Subcutaneous abdominal adipose tissue (tissue), 5 donors: ENCODE measurements around the gene BOLL.
"Not testable (repeated sequence)": the region's sequence is repeated elsewhere in the genome, so short reads cannot be mapped to it uniquely, and the experiment has no call there.

Experiments
- H3K27ac ChIP-seq: one replicate; pipeline ENCODE4 v1.7.0; 2013; ENCODE audit warnings: low read depth, mild to moderate bottlenecking, inconsistent platforms, low read length, moderate library complexity
- H3K27me3 ChIP-seq, 5 donors: one replicate each; pipeline ENCODE4 v1.7.0; 2013; ENCODE audit warnings: low read length in 5 of 5, inconsistent platforms in 1 of 5; ENCODE audit not compliant: control insufficient read depth in 5 of 5, insufficient read depth in 4 of 5
- H3K36me3 ChIP-seq, 5 donors: one replicate each; pipeline ENCODE4 v1.7.0; 2013; ENCODE audit warnings: low read length in 5 of 5; ENCODE audit not compliant: control insufficient read depth in 5 of 5, insufficient read depth in 5 of 5
- H3K4me1 ChIP-seq, 5 donors: one replicate each; pipeline ENCODE4 v1.7.0; 2013; ENCODE audit warnings: low read length in 5 of 5, mild to moderate bottlenecking in 3 of 5, moderate library complexity in 1 of 5; ENCODE audit not compliant: control insufficient read depth in 5 of 5, insufficient read depth in 5 of 5
- H3K4me3 ChIP-seq, 5 donors: one replicate each; pipeline ENCODE4 v1.7.0; 2013; ENCODE audit warnings: low read length in 5 of 5, low read depth in 1 of 5
- H3K9ac ChIP-seq, 5 donors: one replicate each; pipeline ENCODE4 v1.7.0; 2013; ENCODE audit warnings: low read length in 5 of 5, mild to moderate bottlenecking in 4 of 5, moderate library complexity in 3 of 5
- H3K9me3 ChIP-seq, 5 donors: one replicate each; pipeline ENCODE4 v1.7.0; 2013; ENCODE audit warnings: low read length in 5 of 5; ENCODE audit not compliant: control insufficient read depth in 5 of 5
- donor health status: healthy.
- donor health status: healthy.
- donor health status: healthy.
- donor health status: healthy.
- donor health status: healthy.

The BOLL gene

GRCh38 chr2:197707316-197708213 is 77.6 kb downstream of the BOLL start:
- H3K36me3 ChIP-seq = no peaks in the 10 kb centered on the region
- no peak overlapping the region for H3K27ac ChIP-seq
- no peaks in the 10 kb centered on the region for H3K27me3 ChIP-seq
- peak overlapping the region in 3 of 5 donors; percentile 23 to 94 (median 78) for H3K9ac ChIP-seq
- no peaks in the 10 kb centered on the region for H3K9me3 ChIP-seq
- H3K4me1 ChIP-seq = peaks cover 7 to 41% (median 33%) of the 10 kb centered on the region in 5 donors
- H3K4me3 ChIP-seq = peak overlapping the region in 3 of 5 donors; percentile 2 to 45 (median 15)

GRCh38 chr2:197706839-197707207 is 78.3 kb downstream of the BOLL start:
- Histone ChIP-seq H3K36me3 (no peaks in the 10 kb centered on the region), H3K4me3 (peak overlapping the region; percentile 83 to 97 (median 93)), H3K9ac (peak overlapping the region in 4 of 5 donors; percentile 31 to 94 (median 59)), H3K4me1 (peaks cover 7 to 41% (median 33%) of the 10 kb centered on the region in 5 donors), H3K27ac (no peak overlapping the region), H3K27me3 (no peaks in the 10 kb centered on the region), H3K9me3 (no peaks in the 10 kb centered on the region)

DNA sequence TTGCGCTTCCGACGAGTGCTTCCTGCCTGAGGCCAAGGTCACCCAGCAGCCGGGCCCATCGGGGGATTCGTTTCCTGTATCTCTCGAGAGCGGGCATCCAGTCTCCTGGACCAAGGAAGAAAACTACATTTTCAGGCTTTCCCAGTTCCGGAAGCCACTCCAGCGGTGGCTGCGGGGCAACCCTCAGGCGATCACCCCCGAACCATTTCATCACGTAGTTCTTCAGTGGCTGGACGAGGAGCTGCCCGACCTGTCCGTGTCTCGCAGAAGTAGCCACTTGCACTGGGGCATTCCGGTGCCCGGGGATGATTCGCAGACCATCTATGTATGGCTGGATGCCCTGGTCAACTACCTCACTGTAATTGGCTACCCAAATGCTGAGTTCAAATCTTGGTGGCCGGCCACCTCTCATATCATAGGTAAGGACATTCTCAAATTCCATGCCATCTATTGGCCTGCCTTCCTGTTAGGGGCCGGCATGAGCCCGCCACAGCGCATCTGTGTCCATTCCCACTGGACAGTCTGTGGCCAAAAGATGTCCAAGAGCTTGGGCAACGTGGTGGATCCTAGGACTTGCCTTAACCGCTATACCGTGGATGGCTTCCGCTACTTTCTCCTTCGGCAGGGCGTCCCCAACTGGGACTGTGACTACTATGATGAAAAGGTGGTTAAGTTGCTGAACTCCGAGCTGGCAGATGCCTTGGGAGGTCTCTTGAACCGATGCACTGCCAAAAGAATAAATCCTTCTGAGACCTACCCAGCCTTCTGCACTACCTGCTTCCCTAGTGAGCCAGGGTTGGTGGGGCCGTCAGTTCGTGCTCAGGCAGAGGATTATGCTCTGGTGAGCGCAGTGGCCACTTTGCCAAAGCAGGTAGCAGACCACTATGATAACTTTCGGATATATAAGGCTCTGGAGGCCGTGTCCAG is 78.9 kb downstream of the BOLL start:
- Histone ChIP-seq H3K4me3 (peak overlapping the region; percentile 83 to 97 (median 93)), H3K9ac (peak overlapping the region; percentile 52 to 94 (median 83)), H3K27ac (peak overlapping the region; percentile 60), H3K9me3 (no peaks in the 10 kb centered on the region), H3K4me1 (peaks cover 7 to 41% (median 33%) of the 10 kb centered on the region in 5 donors), H3K27me3 (no peaks in the 10 kb centered on the region), H3K36me3 (no peaks in the 10 kb centered on the region)

GRCh38 chr2:197705121-197705911 is 79.8 kb downstream of the BOLL start, which contains the start of gene MARS2:
MARS2 (plus strand) TSS chr2:197705369; CDS start chr2:197705406, 37 bp downstream.
- Histone ChIP-seq H3K4me1 (peaks cover 7 to 41% (median 33%) of the 10 kb centered on the region in 5 donors), H3K9me3 (no peaks in the 10 kb centered on the region), H3K27ac (peak within 1 kb of the TSS; percentile 79), H3K9ac (peak within 1 kb of the TSS; percentile 85 to 95 (median 88)), H3K36me3 (no peaks in the 10 kb centered on the region), H3K4me3 (peak within 1 kb of the TSS; percentile 85 to 97 (median 93)), H3K27me3 (no peaks in the 10 kb centered on the region)

DNA sequence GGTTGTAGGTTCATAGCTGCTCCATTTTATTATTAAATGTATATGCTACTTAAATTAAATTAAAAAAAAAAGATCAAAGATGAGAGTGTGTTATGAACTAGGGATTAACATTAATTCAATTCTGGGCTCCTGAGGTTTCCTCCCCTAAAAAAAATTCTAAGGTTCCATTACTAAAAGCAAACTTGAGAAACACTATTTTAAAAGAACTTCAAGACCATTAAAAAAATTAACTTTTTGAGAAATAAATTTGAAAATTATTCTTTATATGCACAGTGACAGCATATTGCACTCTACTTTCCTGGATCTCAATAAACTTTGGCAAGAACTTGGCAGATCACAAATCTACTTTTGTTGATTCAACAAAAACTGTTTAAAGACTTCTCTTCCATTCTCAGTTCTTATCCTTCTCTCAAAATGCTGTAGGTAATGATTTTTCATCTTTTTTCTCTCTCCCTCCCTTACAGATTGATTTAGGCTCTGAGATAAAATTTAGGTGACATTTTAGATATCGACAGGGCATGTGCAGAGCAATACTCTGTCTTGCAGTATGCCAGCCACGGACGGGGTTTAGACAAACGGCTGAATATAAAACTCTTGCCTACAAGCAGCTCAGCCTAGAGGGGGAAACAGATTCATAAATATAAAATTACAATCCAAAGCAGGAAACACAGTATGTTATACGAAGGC is 80.5 kb downstream of the BOLL start:
- H3K27ac ChIP-seq = peak overlapping the region; percentile 79

GRCh38 chr2:197700960-197701359 is 84.2 kb downstream of the BOLL start:
- Histone ChIP-seq H3K9me3 (no peaks in the 10 kb centered on the region), H3K27ac (no peak overlapping the region), H3K9ac (no peak overlapping the region), H3K27me3 (no peaks in the 10 kb centered on the region), H3K36me3 (no peaks in the 10 kb centered on the region), H3K4me3 (no peak overlapping the region), H3K4me1 (peaks cover 0 to 12% (median 6%) of the 10 kb centered on the region in 5 donors)

More for the DNA sequence above, 80.5 kb downstream of the BOLL start:
- Histone ChIP-seq H3K4me3 (peak overlapping the region; percentile 77 to 96 (median 87)), H3K9me3 (no peaks in the 10 kb centered on the region), H3K36me3 (no peaks in the 10 kb centered on the region), H3K9ac (peak overlapping the region; percentile 56 to 95 (median 88)), H3K27me3 (no peaks in the 10 kb centered on the region), H3K4me1 (peaks cover 7 to 41% (median 33%) of the 10 kb centered on the region in 5 donors)

DNA sequence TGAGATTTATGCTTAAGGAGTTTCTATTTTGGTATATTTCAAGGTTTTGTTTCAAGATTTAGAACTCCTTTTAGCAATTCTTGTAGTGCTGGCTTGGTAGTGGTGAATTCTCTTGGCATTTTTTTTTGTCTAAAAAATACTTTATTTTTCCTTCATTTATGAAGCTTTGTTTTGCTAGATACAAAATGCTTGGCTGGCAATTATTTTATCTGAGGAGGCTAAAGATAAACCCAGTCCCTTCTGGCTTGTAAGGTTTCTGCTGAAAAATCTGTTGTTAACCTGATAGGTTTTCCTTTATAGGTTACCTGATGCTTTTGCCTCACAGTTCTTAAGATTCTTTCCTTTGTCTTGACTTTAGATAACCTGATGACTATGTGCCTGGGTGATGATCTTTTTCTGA is 85.4 kb downstream of the BOLL start:
- H3K9ac ChIP-seq, H3K36me3 ChIP-seq, H3K27ac ChIP-seq, H3K4me3 ChIP-seq, H3K4me1 ChIP-seq, H3K9me3 ChIP-seq, H3K27me3 ChIP-seq: not testable (repeated sequence)

GRCh38 chr2:197696571-197696970 is 88.5 kb downstream of the BOLL start:
- not testable (repeated sequence) for H3K27ac ChIP-seq, H3K9ac ChIP-seq, H3K36me3 ChIP-seq, H3K4me1 ChIP-seq, H3K27me3 ChIP-seq, H3K9me3 ChIP-seq, H3K4me3 ChIP-seq

- not testable (repeated sequence) for H3K36me3 ChIP-seq, H3K4me3 ChIP-seq, H3K9me3 ChIP-seq, H3K4me1 ChIP-seq, H3K27me3 ChIP-seq, H3K9ac ChIP-seq, H3K27ac ChIP-seq
Measured at GRCh38 chr2:197695971-197696370, 89.1 kb downstream of the BOLL start.
